ENCODE data around the gene DGKQ. TPM values are rescaled to one million over a fixed set of nuclear protein-coding genes. Genes with fewer than 3 reads are reported as not detected.

Gene DGKQ
- total and polyA plus RNA-seq, 2 donors from 2014 or later: 3.5 to 13.7 TPM

DNA sequence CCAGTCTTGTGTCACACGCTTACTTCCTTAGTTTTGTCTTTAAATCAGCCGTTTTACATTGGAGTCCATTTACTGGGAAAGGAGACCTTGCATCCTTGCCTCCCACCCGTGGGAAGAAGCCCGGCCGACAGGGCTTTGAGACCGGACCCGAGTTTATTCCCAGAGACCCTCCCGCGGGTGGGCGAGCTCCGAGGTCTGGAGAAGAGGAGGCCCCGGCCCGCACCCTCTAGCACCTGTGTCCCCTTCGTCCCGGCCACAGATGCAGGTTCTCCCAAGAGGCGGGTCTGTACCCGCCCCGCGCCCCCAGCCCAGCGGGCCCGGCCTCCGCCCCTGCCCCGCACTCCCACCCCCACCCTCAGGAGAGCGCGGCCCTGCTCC, 23.6 kb upstream of the DGKQ start:
- DNase-seq: peak in 1 of 5 donors; percentile 73
- intact Hi-C loops (cut with DNase I): no loop called here
- H3K36me3 ChIP-seq (ENCODE audit: control insufficient read depth in 2 of 3, insufficient read depth in 3 of 3, low read length in 3 of 3): no peaks in the 10 kb centered on the region
- no peak for TF ChIP-seq CTCF (IDR thresholded peaks at IDR 0.05; ENCODE audit: borderline replicate concordance, extremely low read depth, insufficient read depth)
- H3K4me3 ChIP-seq (ENCODE audit: low read length in 3 of 3): no peak overlapping the region
- peaks cover 0 to 21% (median 6%) of the 10 kb centered on the region in 3 donors for H3K4me1 ChIP-seq (ENCODE audit: control insufficient read depth in 2 of 3, insufficient read depth in 2 of 3, low read depth in 1 of 3, low read length in 3 of 3)
- no peak overlapping the region for H3K27ac ChIP-seq (ENCODE audit: low read depth in 2 of 2, low read length in 2 of 2)
- H3K9me3 ChIP-seq (ENCODE audit: control insufficient read depth in 2 of 3, insufficient read depth in 1 of 3, low read length in 3 of 3): no peaks in the 10 kb centered on the region
- H3K9ac ChIP-seq (ENCODE audit: low read length in 3 of 3): no peak overlapping the region
- no peak for FAIRE-seq
- H3K27me3 ChIP-seq (ENCODE audit: control insufficient read depth, insufficient read depth, low read length): peaks cover 11% of the 10 kb centered on the region

DNA sequence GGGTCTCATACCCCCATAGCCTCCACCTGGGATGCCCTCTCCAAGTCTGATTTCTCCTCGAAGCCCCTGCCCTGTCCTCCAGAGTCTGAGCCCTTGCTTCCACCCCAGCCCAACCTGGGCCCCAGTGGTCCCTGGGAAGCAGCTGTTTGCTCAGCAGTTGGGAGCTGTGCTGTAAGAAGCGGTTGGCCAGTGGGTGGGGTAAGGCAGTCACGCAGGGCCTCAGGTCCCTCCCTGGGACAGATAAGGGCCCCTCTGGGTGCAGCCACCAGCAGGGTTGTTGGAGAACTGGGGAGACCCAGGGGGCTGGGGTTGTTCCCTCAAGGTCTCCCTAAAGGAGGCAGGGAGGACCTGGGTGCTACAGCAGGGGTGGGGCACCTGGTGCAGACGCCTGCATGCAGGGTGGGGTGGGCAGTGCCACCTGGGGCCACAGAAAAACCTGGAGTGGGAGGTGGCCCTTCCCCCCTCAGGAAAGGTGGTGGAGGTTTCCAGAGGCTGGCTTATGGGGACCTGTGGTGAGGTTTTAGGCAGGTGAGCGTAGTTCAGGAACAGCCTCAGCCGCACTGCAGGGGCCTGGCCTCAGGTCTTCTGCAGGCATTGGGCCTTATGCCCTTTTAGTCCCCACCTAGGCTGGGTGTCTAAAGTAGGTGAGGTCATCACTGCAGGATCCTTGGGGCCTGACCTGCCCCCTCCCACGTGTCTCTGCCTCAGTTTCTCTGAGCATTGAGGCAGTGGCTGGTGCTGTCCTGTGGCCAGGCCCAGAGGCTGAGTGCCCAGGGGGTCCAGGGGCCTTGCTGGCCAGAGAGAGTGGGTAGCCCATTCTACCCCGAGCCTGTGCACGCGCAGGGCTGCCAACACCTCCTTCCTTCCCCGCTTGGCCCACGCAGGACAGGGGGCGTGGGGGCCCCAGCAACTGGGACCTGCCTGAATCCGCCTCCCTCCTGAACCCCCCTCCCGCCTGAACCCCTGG, 22.9 kb upstream of the DGKQ start:
- Histone ChIP-seq H3K27me3 (ENCODE audit: control insufficient read depth, insufficient read depth, low read length) (peaks cover 9% of the 10 kb centered on the region), H3K36me3 (ENCODE audit: control insufficient read depth in 2 of 3, insufficient read depth in 3 of 3, low read length in 3 of 3) (no peaks in the 10 kb centered on the region), H3K4me3 (ENCODE audit: low read length in 3 of 3) (no peak overlapping the region), H3K9me3 (ENCODE audit: control insufficient read depth in 2 of 3, insufficient read depth in 1 of 3, low read length in 3 of 3) (no peaks in the 10 kb centered on the region), H3K4me1 (ENCODE audit: control insufficient read depth in 2 of 3, insufficient read depth in 2 of 3, low read depth in 1 of 3, low read length in 3 of 3) (peaks cover 0 to 25% (median 9%) of the 10 kb centered on the region in 3 donors), H3K9ac (ENCODE audit: low read length in 3 of 3) (no peak overlapping the region), H3K27ac (ENCODE audit: low read depth in 2 of 2, low read length in 2 of 2) (no peak overlapping the region)
- intact Hi-C loops (cut with DNase I): no loop called here
- no peak for TF ChIP-seq CTCF (IDR thresholded peaks at IDR 0.05; ENCODE audit: borderline replicate concordance, extremely low read depth, insufficient read depth)
- no peak for FAIRE-seq
- peak in 2 of 5 donors; percentile 58 to 72 for DNase-seq

GRCh38 chr4:995311-996026, 22.1 kb upstream of the DGKQ start:
- Histone ChIP-seq H3K4me3 (ENCODE audit: low read length in 3 of 3) (no peak overlapping the region), H3K27me3 (ENCODE audit: control insufficient read depth, insufficient read depth, low read length) (peaks cover 7% of the 10 kb centered on the region), H3K27ac (ENCODE audit: low read depth in 2 of 2, low read length in 2 of 2) (no peak overlapping the region), H3K4me1 (ENCODE audit: control insufficient read depth in 2 of 3, insufficient read depth in 2 of 3, low read depth in 1 of 3, low read length in 3 of 3) (peaks cover 0 to 27% (median 9%) of the 10 kb centered on the region in 3 donors), H3K9me3 (ENCODE audit: control insufficient read depth in 2 of 3, insufficient read depth in 1 of 3, low read length in 3 of 3) (no peaks in the 10 kb centered on the region), H3K9ac (ENCODE audit: low read length in 3 of 3) (no peak overlapping the region), H3K36me3 (ENCODE audit: control insufficient read depth in 2 of 3, insufficient read depth in 3 of 3, low read length in 3 of 3) (peaks cover 0 to under 1% (median 0%) of the 10 kb centered on the region in 3 donors)
- TF ChIP-seq CTCF (IDR thresholded peaks at IDR 0.05; ENCODE audit: borderline replicate concordance, extremely low read depth, insufficient read depth): no peak
- DNase-seq: peak in 2 of 5 donors; percentile 36 to 66
- intact Hi-C loops (cut with DNase I): no loop called here
- FAIRE-seq: no peak

Measured in kidney (tissue), 14 donors.